Fibroblast of skin of back (primary cell): ENCODE data around the gene SREBF2.
"Not testable (repeated sequence)": the region's sequence is repeated elsewhere in the genome, so short reads cannot be mapped to it uniquely, and the experiment has no call there.

Experiments used
- DNase-seq: peaks from one replicate; pipeline ENCODE4 v3.0.0-alpha.2; 2013

The SREBF2 gene

GRCh38 chr22:41842996-41843970 is 10.4 kb downstream of the SREBF2 start:
- no peak for DNase-seq

GRCh38 chr22:41844036-41844435 is 11.1 kb downstream of the SREBF2 start:
- no peak for DNase-seq

DNA sequence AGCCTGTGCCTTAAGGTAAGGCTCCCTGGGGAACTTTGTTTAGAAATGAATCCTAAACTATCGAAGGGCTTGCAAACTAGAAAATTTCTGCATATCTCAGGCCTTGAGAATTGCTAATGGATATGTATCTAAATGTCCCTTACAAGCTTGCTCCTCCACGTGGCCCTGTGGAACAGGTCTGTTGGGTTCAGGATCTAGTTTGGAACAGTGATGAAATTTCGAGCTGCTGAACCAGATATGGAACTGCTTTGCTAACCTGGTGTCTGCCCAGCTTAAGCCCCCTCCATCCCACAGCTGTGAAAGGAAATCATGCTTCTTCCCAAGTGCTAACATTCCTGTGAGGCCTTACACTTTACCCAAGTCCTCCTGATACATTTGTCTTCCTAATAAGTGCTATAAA is 11.6 kb downstream of the SREBF2 start:
- DNase-seq: no peak

DNA sequence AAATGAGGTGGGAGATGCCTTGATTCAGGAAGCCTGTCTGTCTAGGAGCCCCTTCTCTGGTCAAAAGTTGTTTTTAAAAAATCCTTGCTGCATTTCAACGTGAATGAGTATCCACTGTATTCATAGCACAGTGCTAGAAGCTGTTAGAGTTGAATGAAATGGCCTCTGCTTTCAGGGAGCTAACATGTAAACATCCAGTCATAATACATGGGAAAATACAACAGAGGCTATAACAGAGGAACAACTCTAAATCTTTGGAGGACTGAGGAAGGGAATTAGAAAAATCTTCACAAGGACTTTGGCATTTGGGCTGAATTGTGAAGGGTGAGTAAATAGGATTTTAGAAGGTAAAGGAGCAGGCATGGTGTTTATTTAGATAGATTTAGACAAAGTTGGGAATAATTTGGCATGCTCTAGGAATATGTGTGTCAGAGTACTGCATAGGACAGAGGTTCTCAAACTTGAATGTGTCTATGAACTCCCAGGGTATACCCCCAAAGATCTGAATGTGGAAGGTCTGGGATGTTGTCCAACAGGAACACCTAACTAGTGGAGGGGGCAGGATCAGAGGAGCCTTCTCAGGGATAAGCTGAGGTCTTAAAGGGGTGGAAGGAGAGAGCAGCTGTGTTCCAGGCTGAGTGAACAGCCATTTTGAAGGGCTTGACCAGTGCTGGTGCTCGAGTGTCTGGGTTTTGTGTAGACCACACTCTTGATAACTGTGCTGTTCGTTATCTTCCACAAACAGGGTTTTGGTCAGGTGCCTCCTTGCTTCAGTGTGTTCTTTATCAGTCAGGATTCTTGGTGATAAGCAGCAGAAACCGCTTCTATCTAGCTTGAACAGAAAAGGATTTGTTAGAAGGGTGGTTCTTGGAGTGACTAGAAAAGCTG is 12.7 kb downstream of the SREBF2 start:
- no peak for DNase-seq

- DNase-seq: no peak
These were observed 13.5 kb downstream of the SREBF2 start for GRCh38 chr22:41846268-41846987.

GRCh38 chr22:41847300-41847699 is 14.4 kb downstream of the SREBF2 start:
- DNase-seq: no peak

- no peak for DNase-seq
These were observed 15.6 kb downstream of the SREBF2 start for GRCh38 chr22:41848468-41848867.

- DNase-seq: no peak
These were observed 23.6 kb downstream of the SREBF2 start for GRCh38 chr22:41856469-41856868.

DNA sequence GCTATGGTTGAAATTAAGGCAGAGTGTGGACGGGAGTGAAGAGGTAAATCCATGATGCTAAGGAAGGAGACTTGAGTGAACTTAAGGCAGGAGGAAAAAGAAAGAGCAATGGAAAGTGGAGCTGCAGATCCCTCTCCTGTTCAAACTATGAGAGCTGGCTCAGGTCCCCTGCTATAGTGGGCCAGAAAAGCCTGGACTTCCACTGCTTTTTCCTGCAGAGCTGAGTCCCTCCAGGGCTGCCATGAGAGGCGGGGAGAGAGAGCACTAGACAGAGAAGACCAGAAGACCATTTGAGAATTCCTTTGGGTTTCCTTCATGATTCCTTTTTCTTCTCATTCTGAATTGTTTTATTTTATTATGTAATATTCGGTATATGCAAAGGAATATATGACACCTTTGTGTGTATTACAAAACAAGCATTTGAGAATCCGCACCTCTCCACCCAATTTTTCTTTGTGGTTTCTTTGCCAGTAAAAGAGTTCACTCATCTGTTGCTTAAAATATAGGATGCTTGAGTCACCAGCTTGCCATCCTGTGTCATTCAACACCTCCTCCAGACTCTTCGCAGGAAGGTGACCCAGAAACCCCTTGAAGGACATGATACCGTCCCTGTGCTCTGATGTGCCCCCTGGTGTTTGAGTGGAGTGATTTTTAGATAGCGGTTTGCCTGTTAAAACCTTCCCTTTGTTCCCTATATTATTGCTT is 24.4 kb downstream of the SREBF2 start:
- DNase-seq: peak; percentile 70

GRCh38 chr22:41857860-41858199 is 24.9 kb downstream of the SREBF2 start:
- no peak for DNase-seq

DNA sequence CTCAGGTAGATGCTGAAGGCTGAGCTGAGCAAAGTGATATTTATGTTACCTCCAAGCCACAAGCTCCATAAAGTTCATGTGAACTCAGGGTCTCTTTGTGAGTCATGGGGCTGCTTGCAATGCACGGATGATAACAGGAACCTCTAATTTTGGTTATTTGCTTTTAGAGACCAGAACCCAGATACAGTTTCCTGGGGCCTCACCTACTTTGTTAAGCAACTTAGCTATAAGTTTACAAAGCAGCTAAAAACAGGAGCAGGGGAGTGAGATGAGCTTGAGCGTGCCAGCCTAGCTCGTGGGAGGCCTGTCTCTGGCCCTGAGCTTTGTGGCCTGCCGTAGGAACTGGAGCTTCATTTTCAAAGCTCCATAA is 29.2 kb downstream of the SREBF2 start:
- no peak for DNase-seq

DNA sequence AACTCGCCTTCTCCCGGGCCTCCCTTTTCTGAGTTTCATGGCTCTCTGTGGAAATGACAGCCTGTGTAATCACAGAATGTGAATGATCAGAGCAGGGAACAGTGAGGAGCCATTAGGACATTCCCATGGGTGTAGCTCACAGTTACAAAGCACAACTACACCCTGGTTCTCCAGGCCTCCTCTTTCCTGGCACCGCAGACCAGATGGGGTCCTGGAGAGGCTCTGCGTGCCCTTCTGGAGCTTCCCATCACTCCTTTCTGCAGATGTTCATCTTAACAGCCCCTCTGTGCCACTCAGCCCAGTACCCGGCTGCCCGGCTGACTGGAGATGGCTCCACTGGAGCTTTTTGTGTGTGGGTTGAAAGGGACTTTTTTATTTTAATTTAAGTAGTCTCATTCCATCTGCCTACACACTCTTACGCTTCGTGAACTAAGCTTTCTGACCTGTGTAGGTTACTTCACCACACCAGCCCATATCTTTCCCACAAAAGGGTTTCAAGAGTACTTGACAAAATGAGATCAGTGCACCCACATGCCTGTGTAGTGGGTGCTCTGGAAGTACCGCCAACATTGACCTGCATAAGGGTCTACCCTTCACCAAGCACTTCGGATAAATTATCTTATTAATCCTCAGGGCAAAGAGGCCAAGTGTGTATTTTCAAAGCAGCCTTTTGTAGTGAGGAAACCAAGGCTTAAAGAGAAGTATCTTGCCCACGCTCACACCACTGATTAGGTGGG is 29.8 kb downstream of the SREBF2 start:
- no peak for DNase-seq

DNA sequence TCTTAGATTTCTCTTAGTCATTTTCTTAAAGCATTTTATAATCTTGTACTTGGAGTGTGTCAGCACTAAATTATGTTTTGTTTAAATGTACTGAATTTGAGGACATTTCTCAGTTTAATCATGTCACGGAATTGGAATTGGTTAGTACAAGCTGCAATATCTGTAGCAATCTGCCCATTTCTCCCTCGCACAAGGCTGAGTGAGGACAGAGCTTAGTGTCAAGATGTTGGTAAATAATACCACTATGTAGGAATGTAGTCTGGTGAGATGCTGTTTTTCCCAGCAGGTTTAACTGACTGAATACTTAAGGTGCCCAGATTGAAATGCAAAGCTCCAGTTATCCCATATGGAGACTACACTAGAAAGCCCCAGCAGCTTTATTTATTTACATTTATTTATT is 30.6 kb downstream of the SREBF2 start:
- no peak for DNase-seq

DNA sequence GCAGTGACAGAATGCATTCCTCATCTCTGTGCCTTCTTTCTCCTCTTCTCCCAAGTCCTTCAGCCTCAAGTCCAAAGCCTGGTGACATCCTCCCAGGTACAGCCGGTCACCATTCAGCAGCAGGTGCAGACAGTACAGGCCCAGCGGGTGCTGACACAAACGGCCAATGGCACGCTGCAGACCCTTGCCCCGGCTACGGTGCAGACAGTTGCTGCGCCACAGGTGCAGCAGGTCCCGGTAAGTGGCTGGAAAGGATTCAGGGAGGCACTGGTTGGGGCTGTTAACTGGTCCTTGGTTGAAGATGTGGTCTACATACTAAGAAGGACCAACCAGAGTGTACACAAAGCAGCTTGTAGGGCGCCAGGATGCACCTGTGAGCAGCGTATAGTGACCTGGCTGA is 35.7 kb downstream of the SREBF2 start:
- no peak for DNase-seq

DNA sequence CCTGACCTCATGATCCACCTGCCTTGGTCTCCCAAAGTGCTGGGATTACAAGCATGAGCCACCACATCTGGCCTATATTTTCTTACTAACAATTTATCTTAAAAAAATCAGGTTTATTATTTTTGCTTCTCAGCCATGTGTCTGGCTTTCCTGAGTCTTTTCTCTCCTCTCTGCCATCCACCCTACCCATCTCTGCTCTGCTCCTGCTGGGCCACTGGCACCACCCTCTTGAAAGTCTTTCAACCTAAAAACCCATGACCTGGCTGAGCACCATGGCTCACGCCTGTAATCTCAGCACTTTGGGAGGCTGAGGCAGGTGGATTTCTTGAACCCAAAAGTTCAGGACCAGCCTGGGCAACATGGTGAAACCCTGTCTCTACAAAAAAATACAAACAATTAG is 37.2 kb downstream of the SREBF2 start:
- DNase-seq: not testable (repeated sequence)

DNA sequence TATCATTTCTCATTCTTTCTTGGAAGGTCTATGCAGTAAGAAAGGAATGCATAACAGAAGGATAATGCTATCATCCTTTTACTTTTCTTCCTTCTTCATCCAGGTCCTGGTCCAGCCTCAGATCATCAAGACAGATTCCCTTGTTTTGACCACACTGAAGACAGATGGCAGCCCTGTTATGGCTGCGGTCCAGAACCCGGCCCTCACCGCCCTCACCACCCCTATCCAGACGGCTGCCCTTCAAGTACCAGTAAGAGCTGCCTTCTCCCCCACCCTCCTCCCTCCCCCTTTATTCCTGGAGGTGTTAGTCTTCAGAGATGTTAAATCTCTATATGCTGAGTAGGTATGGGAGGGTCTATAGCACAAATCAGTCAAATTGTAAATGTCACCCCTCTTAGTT is 37.9 kb downstream of the SREBF2 start:
- DNase-seq: no peak

- DNase-seq: no peak
These were observed 40.5 kb downstream of the SREBF2 start for GRCh38 chr22:41873391-41873790.

- no peak for DNase-seq
These were observed 41.2 kb downstream of the SREBF2 start for GRCh38 chr22:41874090-41874489.

GRCh38 chr22:41875531-41876270 is 42.8 kb downstream of the SREBF2 start:
- DNase-seq: no peak

DNA sequence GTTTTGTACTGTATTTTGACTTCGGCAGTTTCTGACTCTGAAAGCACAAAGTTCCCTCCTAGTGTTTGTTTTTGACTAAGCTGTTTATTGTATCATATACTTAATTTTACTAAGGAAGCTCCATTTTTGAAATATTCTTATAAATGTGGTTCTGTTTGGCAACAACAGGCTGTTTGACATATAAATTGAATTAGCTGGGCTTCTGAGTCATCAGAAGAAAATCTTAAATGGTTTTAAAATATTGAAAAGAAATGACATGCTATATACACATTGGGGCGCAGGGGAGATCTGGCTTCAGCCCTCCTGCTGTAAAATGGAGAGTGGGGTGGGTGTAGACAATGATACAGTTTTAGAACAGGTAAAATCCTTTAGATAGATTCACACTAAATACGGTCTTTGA is 43.4 kb downstream of the SREBF2 start:
- DNase-seq: no peak

- no peak for DNase-seq
These were observed 43.8 kb downstream of the SREBF2 start for GRCh38 chr22:41876675-41877074.
